ENCODE data around the gene SPATS2. TPM values are rescaled to one million over a fixed set of nuclear protein-coding genes. Genes with fewer than 3 reads are reported as not detected.

Gene SPATS2
- total RNA-seq, 1 donor: 34.1 TPM

- no peak for DNase-seq (ENCODE audit: low read depth)
- no peak for TF ChIP-seq CTCF (IDR thresholded peaks at IDR 0.05; ENCODE audit: insufficient read depth, low read length)
Measured at GRCh38 chr12:49556391-49557186, 189.3 kb downstream of the SPATS2 start.

GRCh38 chr12:49557187-49557916, 190.1 kb downstream of the SPATS2 start:
- no peak overlapping the region for H3K4me3 ChIP-seq (ENCODE audit: low read depth, low read length)
- TF ChIP-seq CTCF (IDR thresholded peaks at IDR 0.05; ENCODE audit: insufficient read depth, low read length): no peak
- no peak for DNase-seq (ENCODE audit: low read depth)

More at GRCh38 chr12:49556391-49557186, 189.3 kb downstream of the SPATS2 start:
- no peak overlapping the region for H3K4me3 ChIP-seq (ENCODE audit: low read depth, low read length)

- no peak for TF ChIP-seq CTCF (IDR thresholded peaks at IDR 0.05; ENCODE audit: insufficient read depth, low read length)
Measured at GRCh38 chr12:49557917-49558215, 190.6 kb downstream of the SPATS2 start.

GRCh38 chr12:49558526-49558925, 191.3 kb downstream of the SPATS2 start:
- no peak for DNase-seq (ENCODE audit: low read depth)
- H3K4me3 ChIP-seq (ENCODE audit: low read depth, low read length): no peak overlapping the region
- no peak for TF ChIP-seq CTCF (IDR thresholded peaks at IDR 0.05; ENCODE audit: insufficient read depth, low read length)

More at GRCh38 chr12:49557917-49558215, 190.6 kb downstream of the SPATS2 start:
- H3K4me3 ChIP-seq (ENCODE audit: low read depth, low read length): no peak overlapping the region
- no peak for DNase-seq (ENCODE audit: low read depth)

- no peak for TF ChIP-seq CTCF (IDR thresholded peaks at IDR 0.05; ENCODE audit: insufficient read depth, low read length)
- H3K4me3 ChIP-seq (ENCODE audit: low read depth, low read length): no peak overlapping the region
- DNase-seq (ENCODE audit: low read depth): no peak
Measured at GRCh38 chr12:49559011-49559675, 191.9 kb downstream of the SPATS2 start.

- no peak for TF ChIP-seq CTCF (IDR thresholded peaks at IDR 0.05; ENCODE audit: insufficient read depth, low read length)
- H3K4me3 ChIP-seq (ENCODE audit: low read depth, low read length): no peak overlapping the region
- no peak for DNase-seq (ENCODE audit: low read depth)
Measured at GRCh38 chr12:49560695-49561094, 193.4 kb downstream of the SPATS2 start.

Data from fibroblast of the aortic adventitia (primary cell).